ENCODE measurements around the gene PALM2AKAP2.

Gene PALM2AKAP2

GRCh38 chr9:109792951-109793546, 13.1 kb downstream of the PALM2AKAP2 start:
- Histone ChIP-seq H3K36me3 (replicated peaks) (no peaks in the 10 kb centered on the region), H3K4me3 (ENCODE audit: low read depth, low read length) (no peak overlapping the region), H3K27ac (peak overlapping the region; percentile 83), H3K27me3 (replicated peaks) (no peaks in the 10 kb centered on the region)
- DNase-seq = peak; percentile 91
- TF ChIP-seq CTCF (IDR thresholded peaks at IDR 0.05; ENCODE audit: low read depth, low read length, missing control alignments) = no peak
- in situ Hi-C loops (cut with HindIII; ENCODE audit: low pct_ligation_motif_present, low sequenced_read_pairs) = no loop called here

GRCh38 chr9:109793921-109794320, 13.9 kb downstream of the PALM2AKAP2 start:
- Histone ChIP-seq H3K27me3 (replicated peaks) (no peaks in the 10 kb centered on the region), H3K27ac (peak overlapping the region; percentile 83), H3K36me3 (replicated peaks) (no peaks in the 10 kb centered on the region), H3K4me3 (ENCODE audit: low read depth, low read length) (no peak overlapping the region)
- in situ Hi-C loops (cut with HindIII; ENCODE audit: low pct_ligation_motif_present, low sequenced_read_pairs) = no loop called here
- no peak for TF ChIP-seq CTCF (IDR thresholded peaks at IDR 0.05; ENCODE audit: low read depth, low read length, missing control alignments)
- DNase-seq = no peak

- Histone ChIP-seq H3K27me3 (replicated peaks) (no peaks in the 10 kb centered on the region), H3K4me3 (ENCODE audit: low read depth, low read length) (no peak overlapping the region), H3K27ac (no peak overlapping the region), H3K36me3 (replicated peaks) (no peaks in the 10 kb centered on the region)
- TF ChIP-seq CTCF (IDR thresholded peaks at IDR 0.05; ENCODE audit: low read depth, low read length, missing control alignments) = no peak
- DNase-seq = no peak
- in situ Hi-C loops (cut with HindIII; ENCODE audit: low pct_ligation_motif_present, low sequenced_read_pairs) = no loop called here
Observed at GRCh38 chr9:109794361-109795012, 14.5 kb downstream of the PALM2AKAP2 start.

- Histone ChIP-seq H3K36me3 (replicated peaks) (no peaks in the 10 kb centered on the region), H3K4me3 (ENCODE audit: low read depth, low read length) (no peak overlapping the region), H3K27me3 (replicated peaks) (no peaks in the 10 kb centered on the region), H3K27ac (no peak overlapping the region)
- DNase-seq = no peak
- in situ Hi-C loops (cut with HindIII; ENCODE audit: low pct_ligation_motif_present, low sequenced_read_pairs) = no loop called here
- TF ChIP-seq CTCF (IDR thresholded peaks at IDR 0.05; ENCODE audit: low read depth, low read length, missing control alignments) = no peak
Observed at GRCh38 chr9:109795613-109796012, 15.6 kb downstream of the PALM2AKAP2 start.

- no peak for TF ChIP-seq CTCF (IDR thresholded peaks at IDR 0.05; ENCODE audit: low read depth, low read length, missing control alignments)
- Histone ChIP-seq H3K27ac (no peak overlapping the region), H3K4me3 (ENCODE audit: low read depth, low read length) (no peak overlapping the region), H3K27me3 (replicated peaks) (no peaks in the 10 kb centered on the region), H3K36me3 (replicated peaks) (no peaks in the 10 kb centered on the region)
- no peak for DNase-seq
- in situ Hi-C loops (cut with HindIII; ENCODE audit: low pct_ligation_motif_present, low sequenced_read_pairs) = no loop called here
Observed at GRCh38 chr9:109796078-109796477, 16.1 kb downstream of the PALM2AKAP2 start.

- in situ Hi-C loops (cut with HindIII; ENCODE audit: low pct_ligation_motif_present, low sequenced_read_pairs) = no loop called here
- H3K27me3 ChIP-seq (replicated peaks) = no peaks in the 10 kb centered on the region
- no peak for TF ChIP-seq CTCF (IDR thresholded peaks at IDR 0.05; ENCODE audit: low read depth, low read length, missing control alignments)
- no peak for DNase-seq
- H3K27ac ChIP-seq = no peak overlapping the region
- H3K4me3 ChIP-seq (ENCODE audit: low read depth, low read length) = no peak overlapping the region
- no peaks in the 10 kb centered on the region for H3K36me3 ChIP-seq (replicated peaks)
Observed at GRCh38 chr9:109797006-109797405, 17.0 kb downstream of the PALM2AKAP2 start.
